Testis (tissue), 2 donors: ENCODE results near the gene COL6A2.

Source experiments
- CTCF ChIP-seq, 3 experiments: fragments of 450-650 bp in 2 of 3; fragments of 200-600 bp in 1 of 3; sonication (generic) in 1 of 3; IDR thresholded peaks; one replicate each; pipeline ENCODE4 v1.5.1; 2016 to 2019; ENCODE audit warnings: antibody characterized with exemption in 3 of 3, mild to moderate bottlenecking in 2 of 3, moderate library complexity in 1 of 3
- POLR2A ChIP-seq: fragments of 450-650 bp; IDR thresholded peaks from one replicate; pipeline ENCODE4 v1.6.1; 2017; ENCODE audit warnings: antibody characterized with exemption, mild to moderate bottlenecking, moderate library complexity

DNA sequence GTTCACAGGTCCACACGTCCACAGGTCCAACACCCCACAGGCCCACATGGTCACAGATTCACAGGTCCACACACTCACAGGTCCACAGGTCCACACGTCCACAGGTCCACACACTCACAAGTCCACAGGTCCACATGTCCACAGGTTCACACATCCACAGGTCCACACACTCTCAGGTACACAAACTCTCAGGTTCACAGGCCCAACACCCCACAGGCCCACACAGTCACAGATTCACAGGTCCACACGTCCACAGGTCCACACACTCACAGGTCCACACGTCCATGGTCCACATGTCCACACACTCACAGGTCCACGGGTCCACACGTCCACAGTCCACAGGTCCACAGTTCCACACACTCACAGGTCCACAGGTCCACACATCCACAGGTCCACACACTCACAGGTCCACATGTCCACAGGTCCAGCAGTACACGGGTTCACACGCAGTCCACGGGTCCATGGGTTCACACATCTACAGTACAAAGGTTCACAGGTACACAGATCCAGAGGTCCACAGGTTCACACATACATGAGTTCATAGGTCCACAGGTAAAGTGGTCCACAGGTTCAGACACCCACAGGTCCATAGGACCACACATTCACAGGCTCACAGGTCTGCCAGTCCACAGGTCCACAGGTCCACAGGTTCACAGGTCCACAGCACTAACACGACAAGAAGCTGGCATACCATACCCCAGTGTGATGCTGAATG lies 39.3 kb upstream of the COL6A2 start:
- TF ChIP-seq CTCF (IDR thresholded peaks at IDR 0.05) (no peak), POLR2A (no peak)
